C4-2B (cell line): ENCODE data around the gene HHLA2.
"Not testable (repeated sequence)": the region's sequence is repeated elsewhere in the genome, so short reads cannot be mapped to it uniquely, and the experiment has no call there.

Experiments
- ZFX ChIP-seq: fragments of 450-650 bp; IDR thresholded peaks from 2 replicates; pipeline ENCODE4 v1.6.1; 2017
- TF ChIP-seq, protein P1 (sequence below): fragments of 450-650 bp; conservative IDR thresholded peaks from 2 replicates; pipeline ENCODE4 v1.5.1; 2017; ENCODE audit warnings: mild to moderate bottlenecking

DNA sequence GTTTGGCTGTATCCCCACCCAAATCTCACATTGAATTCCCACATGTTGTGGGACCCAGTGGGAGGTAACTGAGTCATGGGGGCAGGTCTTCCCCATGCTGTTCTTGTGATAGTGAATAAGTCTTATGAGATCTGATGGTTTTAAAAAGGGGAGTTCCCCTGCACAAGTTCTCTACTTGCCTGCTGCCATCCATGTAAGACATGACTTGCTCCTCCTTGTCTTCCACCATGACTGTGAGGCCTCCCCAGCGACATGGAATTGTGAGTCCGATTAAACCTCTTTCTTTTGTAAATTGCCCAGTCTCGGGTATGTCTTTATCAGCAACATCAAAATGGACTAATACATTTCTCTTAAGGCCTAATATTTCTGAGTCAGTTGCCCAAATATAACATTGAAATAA lies 28.1 kb upstream of the HHLA2 start:
- TF ChIP-seq, protein P1, sequence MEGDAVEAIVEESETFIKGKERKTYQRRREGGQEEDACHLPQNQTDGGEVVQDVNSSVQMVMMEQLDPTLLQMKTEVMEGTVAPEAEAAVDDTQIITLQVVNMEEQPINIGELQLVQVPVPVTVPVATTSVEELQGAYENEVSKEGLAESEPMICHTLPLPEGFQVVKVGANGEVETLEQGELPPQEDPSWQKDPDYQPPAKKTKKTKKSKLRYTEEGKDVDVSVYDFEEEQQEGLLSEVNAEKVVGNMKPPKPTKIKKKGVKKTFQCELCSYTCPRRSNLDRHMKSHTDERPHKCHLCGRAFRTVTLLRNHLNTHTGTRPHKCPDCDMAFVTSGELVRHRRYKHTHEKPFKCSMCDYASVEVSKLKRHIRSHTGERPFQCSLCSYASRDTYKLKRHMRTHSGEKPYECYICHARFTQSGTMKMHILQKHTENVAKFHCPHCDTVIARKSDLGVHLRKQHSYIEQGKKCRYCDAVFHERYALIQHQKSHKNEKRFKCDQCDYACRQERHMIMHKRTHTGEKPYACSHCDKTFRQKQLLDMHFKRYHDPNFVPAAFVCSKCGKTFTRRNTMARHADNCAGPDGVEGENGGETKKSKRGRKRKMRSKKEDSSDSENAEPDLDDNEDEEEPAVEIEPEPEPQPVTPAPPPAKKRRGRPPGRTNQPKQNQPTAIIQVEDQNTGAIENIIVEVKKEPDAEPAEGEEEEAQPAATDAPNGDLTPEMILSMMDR = not testable (repeated sequence)
- not testable (repeated sequence) for TF ChIP-seq ZFX
